Neural cell (in vitro differentiated cells): ENCODE data around the gene KL. TPM values are rescaled to one million over a fixed set of nuclear protein-coding genes. Genes with fewer than 3 reads are reported as not detected.
A peak's percentile ranks its signal among the peaks of the same experiment; 100 is the strongest.

Experiments used
- H2AFZ ChIP-seq: fragments of 200-600, 300-800 bp; sonication (generic), shearing (Covaris generic); 2 replicates; pipeline ENCODE4 v1.6.0; 2014; ENCODE audit warnings: low read depth, mild to moderate bottlenecking, antibody characterized with exemption, low read length, moderate library complexity
- H3F3A ChIP-seq: fragments of 200-600 bp; shearing (Covaris generic); 2 replicates; pipeline ENCODE4 v1.6.1; 2016; ENCODE audit warnings: mild to moderate bottlenecking, moderate library complexity, mixed read lengths, antibody characterized with exemption, low read length; ENCODE audit not compliant: insufficient read depth, poor library complexity, severe bottlenecking
- H3K27ac ChIP-seq: fragments of 200-600, 300-800 bp; sonication (generic), shearing (Covaris generic); 2 replicates; pipeline ENCODE4 v1.5.1; 2014; ENCODE audit warnings: mild to moderate bottlenecking, low read length, moderate library complexity
- H3K27me3 ChIP-seq: fragments of 300-800, 200-600 bp; sonication (generic), shearing (Covaris generic); 2 replicates; pipeline ENCODE4 v1.6.0; 2014; ENCODE audit warnings: mild to moderate bottlenecking, low read depth, low read length, moderate library complexity; ENCODE audit not compliant: insufficient read depth
- H3K36me3 ChIP-seq: fragments of 300-800, 200-600 bp; sonication (generic), shearing (Covaris generic); 2 replicates; pipeline ENCODE4 v1.5.1; 2014; ENCODE audit warnings: mild to moderate bottlenecking, antibody characterized with exemption, low read length, moderate library complexity; ENCODE audit not compliant: insufficient read depth
- H3K4me2 ChIP-seq: fragments of 300-800, 200-600 bp; sonication (generic), shearing (Covaris generic); 2 replicates; pipeline ENCODE4 v1.6.0; 2014; ENCODE audit warnings: mild to moderate bottlenecking, low read length
- H3K4me3 ChIP-seq: fragments of 300-800, 200-600 bp; sonication (generic), shearing (Covaris generic); 2 replicates; pipeline ENCODE4 v1.5.1; 2014; ENCODE audit warnings: mild to moderate bottlenecking, low read length, moderate library complexity
- H3K79me2 ChIP-seq: fragments of 200-600 bp; shearing (Covaris generic); replicated peaks from 2 replicates; pipeline ENCODE4 v1.6.0; 2014; ENCODE audit warnings: mild to moderate bottlenecking, low read length, moderate library complexity; ENCODE audit not compliant: insufficient read depth
- H3K9ac ChIP-seq: fragments of 300-800, 200-600 bp; sonication (generic), shearing (Covaris generic); 2 replicates; pipeline ENCODE4 v1.6.1; 2016; ENCODE audit warnings: mild to moderate bottlenecking, low read length, mixed read lengths
- H3K9me2 ChIP-seq: fragments of 200-600 bp; shearing (Covaris generic); 2 replicates; pipeline ENCODE4 v1.6.1; 2016; ENCODE audit warnings: mild to moderate bottlenecking, low read length, mixed read lengths; ENCODE audit not compliant: insufficient read depth
- H3K9me3 ChIP-seq: fragments of 200-600, 300-800 bp; sonication (generic), shearing (Covaris generic); 2 replicates; pipeline ENCODE4 v1.6.1; 2016; ENCODE audit warnings: mild to moderate bottlenecking, mixed run types, low read length, moderate library complexity, mixed read lengths
- H4K20me1 ChIP-seq: fragments of 200-600 bp; shearing (Covaris generic); 2 replicates; pipeline ENCODE4 v1.6.1; 2016; ENCODE audit warnings: mild to moderate bottlenecking, mixed run types; ENCODE audit not compliant: insufficient read depth
- CTCF ChIP-seq: fragments of 450-650 bp; IDR thresholded peaks from 2 replicates; pipeline ENCODE4 v1.5.1; 2014; ENCODE audit warnings: antibody characterized with exemption, mild to moderate bottlenecking, moderate library complexity; ENCODE audit not compliant: poor library complexity, severe bottlenecking
- EP300 ChIP-seq: fragments of 450-650 bp; conservative IDR thresholded peaks from 2 replicates; pipeline ENCODE4 v1.6.1; 2014; ENCODE audit warnings: antibody characterized with exemption, mild to moderate bottlenecking, moderate library complexity; ENCODE audit not compliant: poor library complexity, severe bottlenecking
- EZH2 ChIP-seq: fragments of 200-600, 300-800 bp; shearing (Covaris generic), sonication (generic); IDR thresholded peaks from 2 replicates; pipeline ENCODE4 v1.6.1; 2014; ENCODE audit warnings: antibody characterized with exemption, low read length, borderline replicate concordance, mild to moderate bottlenecking; ENCODE audit not compliant: insufficient read depth, poor library complexity, severe bottlenecking
- MXI1 ChIP-seq: fragments of 450-650 bp; conservative IDR thresholded peaks from 2 replicates; pipeline ENCODE4 v1.6.1; 2014; ENCODE audit warnings: antibody characterized with exemption, mild to moderate bottlenecking; ENCODE audit not compliant: poor library complexity, severe bottlenecking
- POLR2AphosphoS5 ChIP-seq: IDR thresholded peaks from 2 replicates; pipeline ENCODE4 v1.6.1; 2012
- RAD21 ChIP-seq: fragments of 450-650 bp; conservative IDR thresholded peaks from 2 replicates; pipeline ENCODE4 v1.6.1; 2014; ENCODE audit warnings: antibody characterized with exemption, mild to moderate bottlenecking, moderate library complexity
- REST ChIP-seq: IDR thresholded peaks from 2 replicates; pipeline ENCODE4 v1.6.1; 2012; ENCODE audit warnings: borderline replicate concordance
- SMC3 ChIP-seq: fragments of 450-650 bp; conservative IDR thresholded peaks from 2 replicates; pipeline ENCODE4 v1.6.1; 2014; ENCODE audit warnings: antibody characterized with exemption, mild to moderate bottlenecking, moderate library complexity; ENCODE audit not compliant: poor library complexity
- TAF1 ChIP-seq: IDR thresholded peaks from 2 replicates; pipeline ENCODE4 v1.6.1; 2012; ENCODE audit warnings: low read depth
- polyA plus RNA-seq: library from polyadenylated mRNA; depleted of rRNA; stranded (reverse); fragments of >200 nt; gene quantifications from 2 replicates; pipeline ENCODE4 v1.2.3, GENCODE V29; 2014

The KL gene
- polyA plus RNA-seq, 1 donor from 2014 or later = 0.09 TPM

GRCh38 chr13:33076001-33076992 lies 60.1 kb downstream of the KL start:
- no peaks in the 10 kb centered on the region for H3F3A ChIP-seq
- H3K36me3 ChIP-seq = no peaks in the 10 kb centered on the region
- no peaks in the 10 kb centered on the region for H3K9me3 ChIP-seq
- H3K27ac ChIP-seq = peak overlapping the region; percentile 4
- H3K9me2 ChIP-seq = no peaks in the 10 kb centered on the region
- TF ChIP-seq RAD21 (no peak), MXI1 (no peak), EZH2 (no peak), EP300 (no peak), POLR2AphosphoS5 (no peak)
- H3K4me2 ChIP-seq = no peak overlapping the region
- no peak overlapping the region for H2AFZ ChIP-seq
- H3K9ac ChIP-seq = no peak overlapping the region
- H3K27me3 ChIP-seq = no peaks in the 10 kb centered on the region
- H3K4me3 ChIP-seq = no peak overlapping the region
- H3K79me2 ChIP-seq = no peaks in the 10 kb centered on the region
- no peaks in the 10 kb centered on the region for H4K20me1 ChIP-seq

- no peak overlapping the region for H3K4me2 ChIP-seq
- no peak overlapping the region for H3K4me3 ChIP-seq
- H3K9me2 ChIP-seq = no peaks in the 10 kb centered on the region
- H3K36me3 ChIP-seq = no peaks in the 10 kb centered on the region
- H3K27me3 ChIP-seq = no peaks in the 10 kb centered on the region
- H3K27ac ChIP-seq = no peak overlapping the region
- H3K9me3 ChIP-seq = no peaks in the 10 kb centered on the region
- no peak overlapping the region for H2AFZ ChIP-seq
- H3F3A ChIP-seq = no peaks in the 10 kb centered on the region
- H3K9ac ChIP-seq = no peak overlapping the region
- no peak for TF ChIP-seq POLR2AphosphoS5
- TF ChIP-seq RAD21 = no peak
- TF ChIP-seq EZH2 = no peak
- no peak for TF ChIP-seq EP300
- TF ChIP-seq CTCF = no peak
- TF ChIP-seq MXI1 = no peak
- TF ChIP-seq REST = no peak
- TF ChIP-seq TAF1 = no peak
- no peak for TF ChIP-seq SMC3
- no peaks in the 10 kb centered on the region for H3K79me2 ChIP-seq
- H4K20me1 ChIP-seq = no peaks in the 10 kb centered on the region
These were observed 62.0 kb downstream of the KL start for GRCh38 chr13:33078263-33078662.
